Neural crest cell (in vitro differentiated cells): Measurements from ENCODE around the gene ZNF829. TPM values are rescaled to one million over a fixed set of nuclear protein-coding genes. Genes with fewer than 3 reads are reported as not detected.

Experiments
- DNase-seq: peaks from one replicate; pipeline ENCODE4 v3.0.0; 2021; ENCODE audit warnings: low read depth, mixed read lengths, low spot score
- H3K27ac Mint-ChIP-seq: one replicate; pipeline ENCODE4 v1.8.0; 2021; ENCODE audit warnings: mild to moderate bottlenecking, mixed read lengths; ENCODE audit not compliant: unreplicated experiment
- H3K27me3 Mint-ChIP-seq: 2 replicates; pipeline ENCODE4 v1.8.0; 2021; ENCODE audit warnings: low read depth, mild to moderate bottlenecking, mixed read lengths
- H3K36me3 Mint-ChIP-seq: 2 replicates; pipeline ENCODE4 v1.8.0; 2021; ENCODE audit warnings: low read depth, mild to moderate bottlenecking, mixed read lengths
- H3K4me1 Mint-ChIP-seq: 2 replicates; pipeline ENCODE4 v1.8.0; 2021; ENCODE audit warnings: mixed read lengths
- H3K4me3 Mint-ChIP-seq: one replicate; pipeline ENCODE4 v1.8.0; 2021; ENCODE audit warnings: mild to moderate bottlenecking, mixed read lengths
- H3K9me3 Mint-ChIP-seq: 2 replicates; pipeline ENCODE4 v1.8.0; 2021; ENCODE audit warnings: mixed read lengths
- total RNA-seq: library from RNA; stranded (reverse); gene quantifications from 2 replicates; pipeline ENCODE4 v1.2.1, GENCODE V29; 2021
- TF ChIP-seq, protein P1 (sequence below): fragments of 200-600 bp; sonication (generic); conservative IDR thresholded peaks from 2 replicates; pipeline ENCODE4 v1.5.0; 2021; ENCODE audit warnings: antibody characterized with exemption, mild to moderate bottlenecking

Gene ZNF829
- total RNA-seq, 1 donor from 2014 or later = 2.2 TPM

GRCh38 chr19:36931684-36932083 is 15.6 kb upstream of the ZNF829 start:
- H3K27ac Mint-ChIP-seq = no peak overlapping the region
- H3K4me3 Mint-ChIP-seq = no peak overlapping the region
- H3K36me3 Mint-ChIP-seq = peaks cover 47% of the 10 kb centered on the region
- H3K27me3 Mint-ChIP-seq = no peaks in the 10 kb centered on the region
- TF ChIP-seq, protein P1, sequence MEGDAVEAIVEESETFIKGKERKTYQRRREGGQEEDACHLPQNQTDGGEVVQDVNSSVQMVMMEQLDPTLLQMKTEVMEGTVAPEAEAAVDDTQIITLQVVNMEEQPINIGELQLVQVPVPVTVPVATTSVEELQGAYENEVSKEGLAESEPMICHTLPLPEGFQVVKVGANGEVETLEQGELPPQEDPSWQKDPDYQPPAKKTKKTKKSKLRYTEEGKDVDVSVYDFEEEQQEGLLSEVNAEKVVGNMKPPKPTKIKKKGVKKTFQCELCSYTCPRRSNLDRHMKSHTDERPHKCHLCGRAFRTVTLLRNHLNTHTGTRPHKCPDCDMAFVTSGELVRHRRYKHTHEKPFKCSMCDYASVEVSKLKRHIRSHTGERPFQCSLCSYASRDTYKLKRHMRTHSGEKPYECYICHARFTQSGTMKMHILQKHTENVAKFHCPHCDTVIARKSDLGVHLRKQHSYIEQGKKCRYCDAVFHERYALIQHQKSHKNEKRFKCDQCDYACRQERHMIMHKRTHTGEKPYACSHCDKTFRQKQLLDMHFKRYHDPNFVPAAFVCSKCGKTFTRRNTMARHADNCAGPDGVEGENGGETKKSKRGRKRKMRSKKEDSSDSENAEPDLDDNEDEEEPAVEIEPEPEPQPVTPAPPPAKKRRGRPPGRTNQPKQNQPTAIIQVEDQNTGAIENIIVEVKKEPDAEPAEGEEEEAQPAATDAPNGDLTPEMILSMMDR = no peak
- no peaks in the 10 kb centered on the region for H3K4me1 Mint-ChIP-seq
- DNase-seq = no peak
- H3K9me3 Mint-ChIP-seq = peaks cover 17% of the 10 kb centered on the region

GRCh38 chr19:36918090-36918489 is 2.0 kb upstream of the ZNF829 start:
- TF ChIP-seq, protein P1 = no peak
- Mint-ChIP-seq H3K4me1 (peaks cover 18% of the 10 kb centered on the region), H3K4me3 (no peak overlapping the region), H3K9me3 (peaks cover 37% of the 10 kb centered on the region), H3K27me3 (no peaks in the 10 kb centered on the region), H3K36me3 (peaks cover 74% of the 10 kb centered on the region), H3K27ac (no peak overlapping the region)
- no peak for DNase-seq

GRCh38 chr19:36916991-36917390 is 900 bp upstream of the ZNF829 start:
- H3K4me1 Mint-ChIP-seq = peaks cover 18% of the 10 kb centered on the region
- no peak for DNase-seq
- H3K36me3 Mint-ChIP-seq = peaks cover 66% of the 10 kb centered on the region
- TF ChIP-seq, protein P1 = no peak
- peaks cover 37% of the 10 kb centered on the region for H3K9me3 Mint-ChIP-seq
- peak overlapping the region; percentile 92 for H3K4me3 Mint-ChIP-seq
- no peaks in the 10 kb centered on the region for H3K27me3 Mint-ChIP-seq
- H3K27ac Mint-ChIP-seq = no peak overlapping the region

- Mint-ChIP-seq H3K4me1 (no peaks in the 10 kb centered on the region), H3K36me3 (peaks cover 74% of the 10 kb centered on the region), H3K27ac (no peak overlapping the region), H3K27me3 (no peaks in the 10 kb centered on the region), H3K9me3 (peaks cover 34% of the 10 kb centered on the region), H3K4me3 (no peak overlapping the region)
- TF ChIP-seq, protein P1 = no peak
- no peak for DNase-seq
These were observed 17.7 kb downstream of the ZNF829 start for GRCh38 chr19:36898422-36898821.

- no peak for DNase-seq
- Mint-ChIP-seq H3K36me3 (peaks cover 81% of the 10 kb centered on the region), H3K4me1 (no peaks in the 10 kb centered on the region), H3K4me3 (no peak overlapping the region), H3K27ac (no peak overlapping the region), H3K9me3 (peaks cover 48% of the 10 kb centered on the region), H3K27me3 (no peaks in the 10 kb centered on the region)
- TF ChIP-seq, protein P1 = no peak
These were observed 21.2 kb downstream of the ZNF829 start for GRCh38 chr19:36894849-36895383.
